ENCODE data around the gene BBOX1.
"Not testable (repeated sequence)": the region's sequence is repeated elsewhere in the genome, so short reads cannot be mapped to it uniquely, and the experiment has no call there.

BBOX1 gene

GRCh38 chr11:27040302-27041115 is at the start of gene BBOX1:
Gene BBOX1 (plus strand): TSS chr11:27040815. CDS start chr11:27055431, 14,616 bp downstream.
- Mint-ChIP-seq H3K27ac (no peak within 1 kb of the TSS), H3K9me3 (peaks cover 10% of the 10 kb centered on the region), H3K36me3 (ENCODE audit: low read depth) (no peaks in the 10 kb centered on the region), H3K4me3 (no peak within 1 kb of the TSS), H3K4me1 (ENCODE audit: low read depth) (no peaks in the 10 kb centered on the region), H3K27me3 (no peaks in the 10 kb centered on the region)

- Mint-ChIP-seq H3K27ac (no peak overlapping the region), H3K4me3 (no peak overlapping the region)
These were observed 48.5 kb upstream of the BBOX1 start for GRCh38 chr11:26992031-26992541.

GRCh38 chr11:26993965-26994457 is 46.6 kb upstream of the BBOX1 start, which contains the start of gene FIBIN:
Gene FIBIN (plus strand): TSS chr11:26994112. CDS start chr11:26994527, 415 bp downstream.
- no peaks in the 10 kb centered on the region for H3K9me3 Mint-ChIP-seq
- no peaks in the 10 kb centered on the region for H3K36me3 Mint-ChIP-seq (ENCODE audit: low read depth)
- H3K4me3 Mint-ChIP-seq = no peak within 1 kb of the TSS
- H3K27me3 Mint-ChIP-seq = no peaks in the 10 kb centered on the region
- H3K27ac Mint-ChIP-seq = no peak within 1 kb of the TSS
- H3K4me1 Mint-ChIP-seq (ENCODE audit: low read depth) = no peaks in the 10 kb centered on the region

More at GRCh38 chr11:26992031-26992541, 48.5 kb upstream of the BBOX1 start:
- H3K4me1 Mint-ChIP-seq (ENCODE audit: low read depth) = no peaks in the 10 kb centered on the region
- H3K9me3 Mint-ChIP-seq = no peaks in the 10 kb centered on the region
- H3K36me3 Mint-ChIP-seq (ENCODE audit: low read depth) = no peaks in the 10 kb centered on the region
- H3K27me3 Mint-ChIP-seq = no peaks in the 10 kb centered on the region

- Mint-ChIP-seq H3K27ac (no peak overlapping the region), H3K9me3 (no peaks in the 10 kb centered on the region), H3K36me3 (ENCODE audit: low read depth) (no peaks in the 10 kb centered on the region), H3K4me3 (no peak overlapping the region), H3K4me1 (ENCODE audit: low read depth) (no peaks in the 10 kb centered on the region), H3K27me3 (no peaks in the 10 kb centered on the region)
These were observed 46.0 kb upstream of the BBOX1 start for GRCh38 chr11:26994631-26995095.

- H3K4me1 Mint-ChIP-seq (ENCODE audit: low read depth) = no peaks in the 10 kb centered on the region
- no peak overlapping the region for H3K27ac Mint-ChIP-seq
- no peaks in the 10 kb centered on the region for H3K9me3 Mint-ChIP-seq
- no peaks in the 10 kb centered on the region for H3K36me3 Mint-ChIP-seq (ENCODE audit: low read depth)
- H3K4me3 Mint-ChIP-seq = no peak overlapping the region
- no peaks in the 10 kb centered on the region for H3K27me3 Mint-ChIP-seq
These were observed 44.7 kb upstream of the BBOX1 start for GRCh38 chr11:26995701-26996460.

GRCh38 chr11:26997378-26997777 is 43.2 kb upstream of the BBOX1 start:
- H3K9me3 Mint-ChIP-seq = no peaks in the 10 kb centered on the region
- no peaks in the 10 kb centered on the region for H3K36me3 Mint-ChIP-seq (ENCODE audit: low read depth)

GRCh38 chr11:27001136-27001730 is 39.4 kb upstream of the BBOX1 start:
- not testable (repeated sequence) for H3K27me3 Mint-ChIP-seq; H3K36me3 Mint-ChIP-seq (ENCODE audit: low read depth); H3K4me1 Mint-ChIP-seq (ENCODE audit: low read depth); H3K4me3 Mint-ChIP-seq; H3K9me3 Mint-ChIP-seq; H3K27ac Mint-ChIP-seq

More at GRCh38 chr11:26997378-26997777, 43.2 kb upstream of the BBOX1 start:
- H3K4me1 Mint-ChIP-seq (ENCODE audit: low read depth) = no peaks in the 10 kb centered on the region
- no peak overlapping the region for H3K27ac Mint-ChIP-seq
- no peak overlapping the region for H3K4me3 Mint-ChIP-seq
- H3K27me3 Mint-ChIP-seq = no peaks in the 10 kb centered on the region

- H3K36me3 Mint-ChIP-seq (ENCODE audit: low read depth) = no peaks in the 10 kb centered on the region
- H3K4me1 Mint-ChIP-seq (ENCODE audit: low read depth) = no peaks in the 10 kb centered on the region
- H3K27ac Mint-ChIP-seq = no peak overlapping the region
- no peak overlapping the region for H3K4me3 Mint-ChIP-seq
- no peaks in the 10 kb centered on the region for H3K9me3 Mint-ChIP-seq
- no peaks in the 10 kb centered on the region for H3K27me3 Mint-ChIP-seq
These were observed 38.2 kb upstream of the BBOX1 start for GRCh38 chr11:27002431-27002830.

- no peaks in the 10 kb centered on the region for H3K36me3 Mint-ChIP-seq (ENCODE audit: low read depth)
- no peak overlapping the region for H3K4me3 Mint-ChIP-seq
- H3K27ac Mint-ChIP-seq = no peak overlapping the region
- H3K9me3 Mint-ChIP-seq = no peaks in the 10 kb centered on the region
- no peaks in the 10 kb centered on the region for H3K27me3 Mint-ChIP-seq
- no peaks in the 10 kb centered on the region for H3K4me1 Mint-ChIP-seq (ENCODE audit: low read depth)
These were observed 37.8 kb upstream of the BBOX1 start for GRCh38 chr11:27002838-27003237.

- Mint-ChIP-seq H3K9me3 (no peaks in the 10 kb centered on the region), H3K36me3 (ENCODE audit: low read depth) (no peaks in the 10 kb centered on the region)
These were observed 36.5 kb upstream of the BBOX1 start for GRCh38 chr11:27004103-27004502.

GRCh38 chr11:27008811-27009535 is 31.6 kb upstream of the BBOX1 start:
- H3K27me3 Mint-ChIP-seq = no peaks in the 10 kb centered on the region
- no peak overlapping the region for H3K27ac Mint-ChIP-seq
- no peak overlapping the region for H3K4me3 Mint-ChIP-seq
- no peaks in the 10 kb centered on the region for H3K4me1 Mint-ChIP-seq (ENCODE audit: low read depth)
- no peaks in the 10 kb centered on the region for H3K9me3 Mint-ChIP-seq
- no peaks in the 10 kb centered on the region for H3K36me3 Mint-ChIP-seq (ENCODE audit: low read depth)

More at GRCh38 chr11:27004103-27004502, 36.5 kb upstream of the BBOX1 start:
- Mint-ChIP-seq H3K27me3 (no peaks in the 10 kb centered on the region), H3K4me1 (ENCODE audit: low read depth) (no peaks in the 10 kb centered on the region), H3K4me3 (no peak overlapping the region), H3K27ac (no peak overlapping the region)

- Mint-ChIP-seq H3K4me3 (no peak overlapping the region), H3K4me1 (ENCODE audit: low read depth) (no peaks in the 10 kb centered on the region), H3K36me3 (ENCODE audit: low read depth) (no peaks in the 10 kb centered on the region), H3K27me3 (no peaks in the 10 kb centered on the region), H3K9me3 (no peaks in the 10 kb centered on the region), H3K27ac (no peak overlapping the region)
These were observed 28.9 kb upstream of the BBOX1 start for GRCh38 chr11:27011560-27012233.

GRCh38 chr11:27012234-27012921 is 28.2 kb upstream of the BBOX1 start:
- no peaks in the 10 kb centered on the region for H3K4me1 Mint-ChIP-seq (ENCODE audit: low read depth)
- no peaks in the 10 kb centered on the region for H3K36me3 Mint-ChIP-seq (ENCODE audit: low read depth)
- H3K4me3 Mint-ChIP-seq = no peak overlapping the region
- H3K9me3 Mint-ChIP-seq = no peaks in the 10 kb centered on the region
- H3K27me3 Mint-ChIP-seq = no peaks in the 10 kb centered on the region
- no peak overlapping the region for H3K27ac Mint-ChIP-seq

Measured in stimulated activated naive CD8-positive, alpha-beta T cell treated with anti-CD3 and anti-CD28 coated beads, Interleukin-15, Interleukin-2, amounts not matched to agents 100 ng/mL and 50 ng/mL, for 24 hours (primary cell).